DMS114 treated with DMSO at 0.1 percent for 48 hours (cell line): ENCODE data around the gene INPP4B.

Source experiments
- DNase-seq: peaks from one replicate; lab custom pipeline; 2025; ENCODE audit not compliant: unreplicated experiment; lab: John Stamatoyannopoulos, UW

INPP4B gene

DNA sequence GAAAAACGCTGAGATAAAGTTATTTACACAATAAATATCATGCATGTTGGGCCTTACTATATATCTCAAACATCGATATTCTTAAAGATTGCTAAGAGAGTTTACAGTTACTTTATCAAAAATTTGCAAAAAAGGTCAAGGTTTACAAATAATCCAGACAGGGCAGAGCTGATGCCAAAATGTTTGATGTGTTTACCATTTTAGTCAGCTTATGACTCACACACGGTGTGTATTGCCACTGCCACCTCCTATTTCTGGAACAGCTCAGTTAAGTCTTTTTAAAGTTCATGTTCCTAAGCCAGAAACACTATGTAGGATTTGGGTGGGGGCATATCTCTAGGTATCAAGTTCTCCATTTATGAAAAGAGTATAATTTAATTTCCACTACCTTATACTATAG is 580.6 kb downstream of the INPP4B start:
- no peak for DNase-seq

DNA sequence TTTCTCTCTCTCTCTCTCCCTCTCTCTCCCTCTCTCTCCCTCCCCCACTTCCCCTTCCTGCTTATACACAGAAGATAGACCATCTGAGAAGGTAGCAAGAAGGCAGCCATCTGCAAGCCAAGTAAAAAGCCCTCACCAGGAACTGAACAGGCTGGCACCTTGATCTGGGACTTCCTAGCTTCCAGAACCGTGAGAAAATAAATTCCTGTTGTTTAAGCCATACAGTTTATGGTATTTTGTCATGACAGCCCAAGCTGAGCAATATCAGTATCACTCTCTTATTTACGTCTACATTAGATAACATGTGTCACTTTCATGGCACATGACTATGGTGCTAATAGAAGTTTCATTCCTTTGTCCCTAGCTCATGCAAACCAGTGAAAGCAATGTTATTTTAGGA is 581.1 kb downstream of the INPP4B start:
- DNase-seq: no peak

DNA sequence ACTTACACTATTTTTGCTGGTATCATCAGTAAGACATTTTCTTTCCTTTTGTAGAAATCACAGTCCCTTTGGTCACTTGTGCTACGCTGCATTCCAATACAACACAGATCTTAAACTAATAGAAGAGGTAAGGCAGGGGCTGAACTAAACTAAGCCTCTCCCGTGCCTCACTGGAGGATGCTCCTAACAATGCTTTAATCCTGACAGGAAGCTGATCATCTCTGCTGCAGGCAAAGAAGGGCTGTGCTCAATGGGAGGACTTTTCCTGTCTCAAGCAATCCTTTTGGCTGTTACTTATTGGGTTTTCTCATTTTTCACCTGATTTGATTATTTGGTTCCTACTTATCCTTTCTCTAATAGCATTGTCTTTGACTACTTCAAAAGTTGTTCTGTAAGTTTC is 583.1 kb downstream of the INPP4B start:
- DNase-seq: no peak

DNA sequence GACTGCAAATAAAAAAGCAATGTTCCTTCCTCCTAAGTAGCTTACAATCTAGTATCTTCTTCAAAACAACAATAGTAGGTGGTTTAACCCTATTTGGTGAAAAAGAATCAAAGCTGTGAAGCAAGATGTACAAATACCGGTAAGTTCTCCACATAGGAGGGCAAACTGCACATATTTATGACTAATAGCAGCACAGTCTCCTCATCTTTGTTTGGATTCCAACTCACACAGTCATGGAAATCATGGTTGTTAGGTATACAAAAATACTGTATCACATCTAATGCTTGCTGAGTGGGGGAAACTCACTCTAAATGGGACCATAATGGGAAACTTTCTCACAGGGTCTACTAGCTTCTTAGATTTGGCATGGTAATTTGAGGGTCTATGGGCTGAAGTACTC is 597.2 kb downstream of the INPP4B start:
- no peak for DNase-seq

DNA sequence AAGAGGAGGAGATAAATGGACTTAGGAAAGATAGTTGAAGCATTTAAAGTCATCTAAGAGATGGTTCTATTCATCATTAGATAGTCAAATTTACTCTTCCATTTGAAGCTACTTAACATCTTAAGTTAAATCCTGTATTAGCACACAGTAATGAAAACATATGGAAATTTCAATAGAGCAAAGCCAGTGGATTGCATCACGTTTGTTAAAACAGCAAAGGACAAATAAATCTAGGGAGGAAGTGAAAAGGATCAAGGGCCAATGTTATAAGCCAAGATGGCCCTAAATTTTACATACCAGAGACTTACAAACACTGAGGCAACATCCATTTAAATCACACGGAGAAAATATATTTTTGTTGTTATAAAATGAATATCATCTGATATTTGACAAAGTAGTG is 602.8 kb downstream of the INPP4B start:
- no peak for DNase-seq

DNA sequence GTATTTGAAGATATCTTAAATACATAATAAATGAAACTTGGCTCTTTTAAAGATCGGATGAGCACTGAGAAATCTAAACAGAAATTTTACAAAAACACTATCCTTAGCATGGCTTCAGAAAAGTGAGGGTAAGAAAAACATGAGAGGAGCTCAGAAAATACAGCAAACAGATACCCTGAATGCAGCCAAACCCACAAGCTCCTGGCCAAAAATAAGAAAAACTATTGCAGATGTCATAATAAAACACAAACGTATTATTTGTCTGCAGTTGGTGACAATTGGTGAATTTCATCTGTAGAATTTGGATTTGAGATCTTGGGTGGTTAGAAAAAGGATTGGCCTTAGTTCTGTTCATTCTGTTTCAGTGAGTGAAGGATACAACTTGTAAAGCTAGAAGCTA is 603.9 kb downstream of the INPP4B start:
- no peak for DNase-seq

DNA sequence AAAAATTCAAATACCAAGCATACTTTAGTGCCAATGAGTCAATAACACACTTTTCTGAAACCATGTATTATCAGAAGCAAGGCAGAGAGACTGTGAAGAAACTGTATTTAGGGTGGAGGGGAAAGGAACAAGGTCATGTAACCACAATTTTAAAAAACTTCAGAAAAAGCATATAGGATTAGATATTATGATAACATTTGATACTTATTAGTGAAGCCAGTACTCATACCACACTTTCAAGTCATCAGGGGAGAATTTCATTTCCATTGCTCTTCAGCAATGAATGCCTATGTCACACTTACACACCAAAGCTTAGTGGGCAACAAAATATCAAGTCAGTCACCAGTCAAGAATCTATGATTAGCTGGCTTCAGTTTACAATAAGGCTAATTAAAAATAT is 607.5 kb downstream of the INPP4B start:
- no peak for DNase-seq

DNA sequence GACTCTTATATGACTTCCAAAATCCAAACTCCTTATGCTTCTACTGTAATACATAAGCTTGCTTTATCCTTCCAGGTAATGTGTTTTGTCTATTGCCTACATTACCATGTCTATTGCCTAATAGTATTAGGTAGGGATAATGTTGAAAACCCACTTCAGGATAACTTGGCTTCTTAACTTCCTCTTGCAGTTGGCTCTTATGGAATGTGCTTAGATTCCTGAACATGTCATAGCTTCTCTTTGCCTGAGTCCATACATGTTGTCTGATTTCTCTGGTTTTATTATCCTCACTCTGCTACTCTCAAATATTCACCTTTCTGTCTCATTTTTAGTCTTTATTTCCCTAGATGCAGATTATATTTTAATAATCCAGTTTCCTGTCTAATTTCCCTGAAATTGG is 609.8 kb downstream of the INPP4B start:
- DNase-seq: no peak

DNA sequence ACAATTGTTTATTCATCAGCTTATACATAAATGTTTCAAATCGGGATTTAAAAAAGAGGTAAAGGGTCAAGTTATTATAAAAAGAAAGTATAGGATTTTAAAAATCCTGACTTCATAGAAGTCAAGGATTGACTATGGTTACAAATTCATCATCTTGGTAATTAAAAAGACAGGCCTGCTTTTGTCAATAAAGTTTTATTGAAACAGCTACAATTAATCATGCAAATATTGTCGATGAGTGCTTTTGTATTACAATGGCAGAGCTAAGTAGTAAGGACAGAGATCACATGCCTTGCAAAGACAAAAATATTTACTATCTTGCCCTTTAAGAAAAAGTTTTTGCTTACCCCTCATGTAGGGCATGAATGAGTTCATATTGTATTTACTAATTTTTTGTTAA is 614.3 kb downstream of the INPP4B start:
- DNase-seq: no peak

DNA sequence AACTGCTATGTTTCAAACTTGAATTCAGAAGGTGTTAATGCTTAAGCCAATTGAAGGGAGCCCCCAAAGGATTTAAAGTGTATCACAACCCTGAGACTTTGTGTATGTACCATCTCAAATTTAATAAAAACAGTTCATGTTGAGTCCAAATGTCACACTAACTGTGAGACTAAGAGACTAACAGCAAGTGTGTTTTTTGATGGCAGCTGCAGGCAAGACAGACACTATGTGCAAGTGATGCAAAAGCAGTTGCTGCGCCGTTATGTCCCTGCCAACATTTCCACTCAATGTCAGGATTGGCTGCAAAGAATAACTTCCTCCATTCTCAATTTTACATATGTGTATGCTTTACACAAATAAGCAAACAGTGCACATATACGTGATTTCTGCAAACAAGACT is 615.1 kb downstream of the INPP4B start:
- DNase-seq: no peak

DNA sequence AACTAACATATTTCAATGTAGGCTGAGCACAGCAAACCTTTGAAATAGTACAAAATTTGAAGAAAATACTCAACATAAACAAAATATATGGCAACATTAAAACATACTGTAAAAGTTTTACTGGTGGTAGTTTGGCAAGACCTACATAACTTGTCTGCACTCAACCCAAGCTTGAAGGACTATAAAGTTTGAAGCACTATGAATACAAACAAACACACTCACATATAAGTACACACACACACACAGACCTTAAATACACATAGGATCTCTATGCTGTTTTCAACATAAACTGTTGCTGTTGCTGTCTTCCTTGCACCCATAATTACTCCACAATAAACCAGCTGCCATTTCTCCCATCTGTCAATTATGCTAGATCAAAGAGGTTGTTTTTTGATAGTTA is 620.1 kb downstream of the INPP4B start:
- no peak for DNase-seq

DNA sequence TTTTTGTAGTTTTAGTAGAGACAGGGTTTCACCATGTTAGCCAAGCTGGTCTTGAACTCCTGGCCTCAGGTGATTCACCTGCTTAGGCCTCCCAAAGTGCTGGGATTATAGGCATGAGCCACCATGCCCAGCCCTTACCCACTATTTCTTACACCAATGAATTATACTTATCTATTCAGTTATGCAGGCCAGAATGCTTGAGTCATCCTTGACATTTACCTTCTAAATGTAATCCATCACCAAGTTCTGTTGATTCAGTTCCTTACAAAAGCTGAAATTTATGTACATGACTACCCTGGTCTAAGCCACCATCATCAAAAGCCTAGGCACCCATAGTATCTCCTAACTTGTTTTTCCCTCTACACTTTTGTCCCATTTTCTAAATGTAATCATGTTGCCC is 624.0 kb downstream of the INPP4B start:
- DNase-seq: no peak

DNA sequence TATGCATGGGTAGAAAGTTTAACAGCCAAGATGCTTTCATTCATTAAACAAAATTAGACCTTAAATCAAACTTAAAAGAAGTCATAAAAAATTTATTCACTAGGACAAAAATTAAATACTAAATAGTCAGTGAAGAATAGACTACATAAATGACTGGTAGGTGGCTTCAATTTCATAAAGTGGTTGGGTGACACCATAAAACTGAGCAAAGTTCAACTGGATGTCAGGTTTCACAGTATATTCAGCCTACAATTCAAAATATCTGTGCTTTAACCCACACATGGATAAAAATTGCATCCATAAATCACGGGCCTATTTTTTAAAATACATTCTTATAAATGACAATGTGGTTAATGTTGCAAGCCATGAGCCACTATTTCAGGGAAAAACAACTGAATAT is 627.4 kb downstream of the INPP4B start:
- no peak for DNase-seq

DNA sequence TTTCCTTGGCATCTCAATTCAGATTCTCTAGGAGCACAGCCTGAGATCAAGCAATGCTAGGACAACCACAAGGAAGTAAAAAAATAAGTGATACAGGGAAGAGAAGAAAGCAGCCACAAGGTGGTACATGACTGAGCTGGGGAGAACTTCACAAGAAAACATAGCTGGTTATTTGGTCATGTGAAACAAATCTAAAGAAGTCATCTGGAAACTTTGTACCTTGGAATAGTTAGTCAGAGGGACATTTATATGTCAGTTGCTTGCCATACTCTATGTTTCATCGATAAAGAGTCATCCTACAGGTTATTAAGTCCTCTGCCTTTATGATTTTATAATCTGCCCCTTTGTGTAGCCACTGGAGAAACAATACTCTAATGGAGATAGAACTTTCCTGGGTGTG is 634.7 kb downstream of the INPP4B start:
- no peak for DNase-seq

DNA sequence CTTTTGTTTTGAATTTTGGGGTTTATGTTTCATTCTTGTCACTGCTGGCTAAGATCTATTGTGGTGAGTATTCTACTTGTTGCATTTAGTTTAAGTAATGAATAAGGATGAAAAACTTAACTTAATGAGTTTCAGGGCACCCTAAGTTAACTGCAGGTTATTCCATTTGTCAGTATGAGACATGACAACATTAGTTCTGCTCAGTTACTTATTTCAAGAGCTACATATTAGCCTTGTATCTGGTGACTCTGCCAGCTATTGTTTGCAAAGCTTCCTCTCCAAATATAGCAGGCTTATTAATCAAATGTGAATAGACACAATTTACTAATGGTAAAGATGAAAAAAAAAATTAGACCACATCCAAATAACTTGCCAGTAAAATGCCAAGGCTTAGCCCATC is 642.6 kb downstream of the INPP4B start:
- DNase-seq: no peak

DNA sequence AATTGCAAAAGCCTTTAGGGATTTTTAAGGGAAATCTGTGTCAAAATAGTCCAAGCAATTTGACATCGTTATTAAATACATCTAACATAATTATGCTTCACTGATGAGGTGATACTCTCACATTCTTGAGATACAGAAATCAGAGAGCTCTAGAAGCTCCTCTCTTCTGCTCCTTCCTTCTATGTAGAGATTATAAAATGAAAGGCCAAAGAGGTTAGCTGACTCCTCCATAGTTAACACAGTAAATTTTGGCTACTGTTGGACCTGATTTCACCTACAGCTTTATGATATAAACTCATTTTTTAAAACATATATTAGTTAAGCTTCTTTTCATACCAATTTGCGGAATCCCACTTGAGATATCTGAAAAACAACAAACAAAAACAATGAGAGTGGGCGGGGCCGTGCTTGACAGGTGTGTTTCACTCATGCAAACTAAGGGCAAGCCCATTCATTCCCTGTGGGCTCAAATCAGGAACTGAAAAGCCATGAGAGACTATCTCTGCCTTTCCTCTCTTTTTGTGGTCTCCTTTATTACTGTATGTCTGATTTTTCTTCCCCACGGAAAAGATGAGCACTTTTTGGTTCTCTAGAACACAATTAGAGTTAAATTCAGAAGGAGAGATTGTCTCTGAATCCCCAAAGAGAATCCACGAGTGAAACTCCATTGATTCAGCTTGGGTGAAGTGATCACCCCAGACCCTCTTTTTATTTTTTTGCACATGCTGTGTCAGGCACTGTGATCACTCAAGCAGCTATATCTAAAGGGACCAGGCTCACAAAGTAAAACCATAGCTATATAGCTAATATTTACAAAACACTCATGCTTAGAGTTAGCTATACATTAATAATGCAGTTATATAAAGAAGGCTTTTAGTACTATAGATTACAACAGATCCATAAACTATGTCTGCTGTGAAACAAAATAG is 643.4 kb downstream of the INPP4B start:
- DNase-seq: no peak

DNA sequence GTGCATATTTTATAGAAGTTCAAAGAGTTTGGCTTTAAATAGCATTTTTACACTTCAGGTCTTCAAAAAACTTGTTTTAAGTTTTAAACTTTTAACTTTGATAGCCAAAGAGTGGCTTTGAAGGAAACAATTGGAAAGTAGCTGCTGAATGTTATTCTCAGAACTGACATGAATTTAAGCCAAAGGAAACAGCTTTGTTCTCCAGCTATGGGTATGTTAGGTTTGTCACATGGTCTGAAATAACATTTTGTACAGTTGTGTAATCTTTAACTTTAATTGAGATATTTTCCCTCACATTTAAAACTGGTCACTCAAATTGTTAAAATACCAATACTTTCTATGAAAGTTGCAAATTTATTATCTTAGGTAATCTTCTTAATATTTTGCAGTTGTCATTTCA is 645.1 kb downstream of the INPP4B start:
- DNase-seq: no peak

DNA sequence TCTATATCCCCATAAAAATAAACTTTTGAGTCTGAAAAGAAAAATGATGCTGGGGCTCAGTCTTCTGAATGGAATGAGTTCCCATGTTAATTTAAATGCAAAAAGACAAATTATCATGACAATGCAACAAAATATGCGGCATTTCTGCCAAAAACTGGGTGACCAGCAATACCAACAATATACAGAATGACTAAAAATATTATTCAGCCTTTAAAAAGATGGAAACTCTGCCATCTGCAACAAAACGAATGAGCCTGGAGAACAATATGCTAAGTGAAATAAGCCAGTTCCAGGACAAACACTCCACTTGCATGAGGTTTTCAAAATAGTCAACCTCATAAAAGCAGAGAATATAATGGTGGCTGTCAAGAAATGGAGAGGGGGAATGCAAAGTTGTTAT is 651.2 kb downstream of the INPP4B start:
- no peak for DNase-seq

DNA sequence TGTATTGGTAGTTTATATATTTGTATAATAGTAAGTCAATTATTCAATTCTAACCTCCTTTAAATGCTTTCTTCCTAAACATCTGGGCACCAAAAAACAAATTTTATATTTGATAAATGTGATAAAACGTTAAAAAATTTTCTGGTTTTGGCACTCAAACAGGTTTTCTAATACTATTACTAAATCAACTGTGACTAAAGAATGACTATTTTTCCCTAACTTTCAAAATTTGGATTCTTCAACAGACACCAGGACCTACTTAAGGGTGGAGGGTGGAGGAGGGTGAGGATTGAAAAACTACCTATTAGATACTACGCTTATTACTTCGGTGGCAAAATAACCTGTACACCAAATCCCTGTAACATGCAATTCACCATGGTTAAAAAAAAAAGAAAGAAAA is 654.2 kb downstream of the INPP4B start:
- DNase-seq: no peak

DNA sequence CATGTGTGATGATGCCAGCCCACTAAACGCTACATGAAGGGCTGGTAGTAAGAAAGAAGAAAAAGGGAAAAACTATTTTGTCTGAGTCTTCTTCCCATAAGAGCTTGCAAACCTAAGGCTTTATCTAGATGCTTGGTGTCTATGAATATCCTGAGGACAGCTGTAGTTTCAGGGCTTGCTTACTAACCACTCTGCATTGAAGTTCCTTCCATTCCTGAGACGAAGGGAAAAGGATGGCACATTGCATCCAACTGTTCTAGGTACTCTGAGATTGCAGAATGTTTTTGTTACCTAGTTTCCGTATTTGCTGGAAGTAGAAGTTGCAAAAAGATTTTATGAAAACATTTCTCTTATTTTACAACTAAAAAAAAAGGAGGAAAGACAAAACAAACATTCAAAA is 665.1 kb downstream of the INPP4B start:
- no peak for DNase-seq

DNA sequence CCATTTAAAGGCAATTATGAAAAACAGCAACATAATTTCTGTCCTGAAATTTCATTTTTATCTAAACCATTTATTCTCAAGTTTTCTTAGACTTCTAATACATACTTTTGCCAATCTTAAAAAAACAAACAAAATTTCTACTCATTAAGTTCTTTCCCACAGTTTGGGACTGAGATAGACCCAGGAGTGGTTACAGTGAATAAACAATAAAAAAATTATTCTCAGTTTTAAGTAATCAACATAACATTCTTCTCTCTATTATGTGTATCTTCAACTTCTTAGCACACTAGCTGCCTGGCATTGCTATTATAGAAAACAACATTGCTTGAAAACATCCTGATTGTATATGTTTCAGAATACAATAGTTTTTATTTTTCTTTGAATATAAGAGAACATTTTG is 676.9 kb downstream of the INPP4B start:
- no peak for DNase-seq

DNA sequence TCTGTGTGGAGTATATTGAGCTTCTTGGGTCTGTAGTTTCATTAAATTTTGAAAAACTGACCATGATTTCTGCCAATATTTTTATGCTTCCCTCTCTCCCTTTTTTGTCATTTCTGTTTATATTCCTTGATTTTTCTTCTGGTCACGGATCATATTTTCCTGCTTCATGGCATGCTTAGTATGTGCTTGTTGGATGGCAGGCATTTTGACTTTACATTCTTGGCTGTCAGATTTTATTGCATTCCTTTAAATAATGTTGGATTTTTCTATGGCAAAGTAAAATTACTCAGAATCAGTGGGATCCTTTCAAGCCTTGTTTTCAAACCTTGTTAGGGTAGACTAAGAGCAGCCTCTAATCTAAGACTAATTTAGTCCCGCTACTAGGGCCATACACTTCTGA is 677.9 kb downstream of the INPP4B start:
- no peak for DNase-seq
